ENCODE data around the gene GHR. TPM values are rescaled to one million over a fixed set of nuclear protein-coding genes. Genes with fewer than 3 reads are reported as not detected.

GHR gene
- total and polyA plus RNA-seq, 2 of the 8 experiments (the other 6 are each of a cell fraction or from before 2014, with no cell fraction given) = 0.15 to 0.19 TPM

GRCh38 chr5:42597318-42597937 is 174.2 kb downstream of the GHR start:
- POLR2A ChIA-PET (ENCODE audit: partially characterized antibody) = no interaction called here
- Histone ChIP-seq H3K79me1 (ENCODE audit: low read depth, low read length) (no peaks in the 10 kb centered on the region), H3K14ac (ENCODE audit: insufficient read length) (no peak overlapping the region), H4K20me1 (replicated peaks in 1 of 2; ENCODE audit: control insufficient read depth in 1 of 2, insufficient read depth in 2 of 2, low read length in 2 of 2) (no peaks in the 10 kb centered on the region), H3K9ac (replicated peaks in 1 of 4; ENCODE audit: extremely low read depth in 1 of 4, low read depth in 3 of 4, low read length in 3 of 4) (no peak overlapping the region), H2BK12ac (ENCODE audit: low read depth, low read length) (no peak overlapping the region), H4K8ac (ENCODE audit: extremely low read depth, insufficient read depth, low read length) (no peak overlapping the region), H3K4me2 (ENCODE audit: insufficient read depth in 1 of 2, low read depth in 2 of 2, low read length in 2 of 2) (no peak overlapping the region), H3K23ac (ENCODE audit: insufficient read length) (no peak overlapping the region), H3K18ac (ENCODE audit: extremely low read depth, low read length) (no peak overlapping the region), H3K27ac (ENCODE audit: low read depth, low read length) (no peak overlapping the region), H3K79me2 (ENCODE audit: control insufficient read depth in 1 of 2, insufficient read depth in 2 of 2, low read length in 2 of 2) (no peaks in the 10 kb centered on the region), H2BK5ac (ENCODE audit: low read depth, low read length) (no peak overlapping the region), H4K91ac (replicated peaks; ENCODE audit: insufficient read length, low read length) (no peak overlapping the region), H3K56ac (replicated peaks; ENCODE audit: insufficient read length, low read depth, low read length) (no peak overlapping the region), H4K5ac (ENCODE audit: insufficient read length, low read depth, low read length) (no peak overlapping the region), H3K9me3 (ENCODE audit: insufficient read depth in 2 of 2, low read depth in 1 of 2, low read length in 1 of 2) (no peaks in the 10 kb centered on the region), H2BK15ac (ENCODE audit: low read length) (no peak overlapping the region), H3K36me3 (ENCODE audit: control insufficient read depth in 2 of 4, insufficient read depth in 4 of 4, low read length in 3 of 4) (no peaks in the 10 kb centered on the region), H3K4ac (replicated peaks; ENCODE audit: insufficient read length, low read depth, low read length) (no peak overlapping the region), H3K23me2 (ENCODE audit: low read depth, low read length) (no peaks in the 10 kb centered on the region), H2AFZ (ENCODE audit: low read length) (no peak overlapping the region), H3K27me3 (replicated peaks in 1 of 4; ENCODE audit: control insufficient read depth in 3 of 4, extremely low read depth in 1 of 4, insufficient read depth in 3 of 4, low read length in 3 of 4) (no peaks in the 10 kb centered on the region), H2BK20ac (ENCODE audit: low read length) (no peak overlapping the region), H2AK5ac (ENCODE audit: low read depth, low read length) (no peak overlapping the region), H2BK120ac (replicated peaks; ENCODE audit: low read depth, low read length) (no peak overlapping the region), H3K4me3 (ENCODE audit: extremely low read depth in 1 of 4, insufficient read depth in 2 of 4, low read depth in 3 of 4, low read length in 4 of 4) (no peak overlapping the region), H3K4me1 (replicated peaks in 1 of 4; ENCODE audit: control insufficient read depth in 3 of 4, insufficient read depth in 4 of 4, low read length in 3 of 4) (no peaks in the 10 kb centered on the region)
- CTCF ChIA-PET (ENCODE audit: partially characterized antibody) = interaction anchor here (1.0 to 4.3 kb wide), 2 partner anchors 10 to 14 kb away, joined by 3 to 26 read pairs; no protein-coding TSS in a partner anchor
- FAIRE-seq (no peak), DNase-seq (ENCODE audit: low read depth in 1 of 2, low spot score in 2 of 2) (no peak)
- WGBS, 2 experiments (ENCODE audit: extremely low coverage in 1 of 2, insufficient coverage in 1 of 2, insufficient read length in 1 of 2, insufficient replicate concordance in 2 of 2, low coverage in 1 of 2, low lambda C conversion rate in 2 of 2, missing lambda C conversion rate in 1 of 2) = 94% methylated on average over 4 of the region's 4 CpGs; no CpG with 5 or more reads in 1 of the 2 experiments
- TF ChIP-seq POLR2A (IDR thresholded peaks at IDR 0.05; ENCODE audit: control extremely low read depth in 1 of 2, low read depth in 2 of 2, low read length in 2 of 2) (no peak), POLR2AphosphoS5 (IDR thresholded peaks at IDR 0.05; ENCODE audit: low read depth, low read length) (no peak), CBX5 (IDR thresholded peaks at IDR 0.05; ENCODE audit: low read depth, low read length) (no peak), SP1 (IDR thresholded peaks at IDR 0.05; ENCODE audit: low read depth, low read length) (no peak), ASH2L (IDR thresholded peaks at IDR 0.05; ENCODE audit: low read length) (no peak), CTBP2 (IDR thresholded peaks at IDR 0.05; ENCODE audit: borderline replicate concordance, insufficient read depth, insufficient read length, low read length) (no peak), SIRT6 (IDR thresholded peaks at IDR 0.05; ENCODE audit: low read length) (no peak), EZH2 (IDR thresholded peaks at IDR 0.05; ENCODE audit: low read depth, low read length, severe bottlenecking) (no peak), TCF12 (IDR thresholded peaks at IDR 0.05; ENCODE audit: low read depth, low read length) (no peak), KDM4A (IDR thresholded peaks at IDR 0.05; ENCODE audit: low read depth, low read length, severe bottlenecking) (no peak), KDM1A (IDR thresholded peaks at IDR 0.05; ENCODE audit: borderline replicate concordance, low read length) (no peak), JUND (IDR thresholded peaks at IDR 0.05; ENCODE audit: low read length) (no peak), SIX5 (IDR thresholded peaks at IDR 0.05; ENCODE audit: low read depth, low read length) (no peak), RNF2 (IDR thresholded peaks at IDR 0.05; ENCODE audit: borderline replicate concordance, low read depth, low read length, missing control alignments, poor library complexity, severe bottlenecking) (no peak)

Data from H1 (cell line).